TTC549 (cell line): ENCODE results near the gene VARS1.

Source experiments
- FAIRE-seq: peaks from 2 replicates; lab custom pipeline; 2012; peaks lifted over from hg19 to GRCh38; lab: Jason Lieb, UNC

Gene VARS1

DNA sequence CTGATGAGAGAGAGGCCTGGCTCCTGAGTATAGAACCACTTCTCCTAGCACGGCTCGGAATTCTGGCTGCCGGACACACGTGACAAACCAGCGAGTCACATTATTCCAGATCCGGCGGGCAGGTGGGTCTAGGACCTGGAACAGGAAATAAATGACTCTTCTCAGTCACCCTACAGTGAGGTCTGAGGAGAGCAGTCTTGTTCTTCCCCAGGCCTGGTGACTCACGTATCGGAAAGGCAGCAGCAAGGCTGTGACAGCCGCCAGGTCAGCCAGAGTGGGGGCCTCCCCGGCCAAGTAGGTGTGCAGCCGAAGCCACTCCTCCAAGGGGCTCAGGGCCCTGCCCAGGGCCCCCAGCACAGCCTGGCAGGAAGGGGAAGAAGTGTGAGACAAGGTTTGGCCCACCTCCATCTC lies 2.8 kb downstream of the VARS1 start:
- FAIRE-seq: no peak

DNA sequence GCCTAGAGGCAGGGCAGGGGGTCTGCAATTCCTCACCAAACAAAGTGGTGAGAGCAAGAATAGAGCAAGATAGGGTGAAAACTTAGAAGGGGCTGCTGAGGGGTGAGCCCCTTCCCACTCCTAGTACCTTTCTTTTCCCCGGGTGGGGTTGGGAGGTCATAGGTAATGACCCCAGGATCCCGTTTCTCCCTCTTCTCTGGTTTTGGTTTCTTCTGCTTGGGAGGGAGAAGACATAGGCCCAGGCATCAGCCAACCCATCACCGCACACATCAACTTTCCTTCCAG lies 3.5 kb downstream of the VARS1 start:
- no peak for FAIRE-seq

DNA sequence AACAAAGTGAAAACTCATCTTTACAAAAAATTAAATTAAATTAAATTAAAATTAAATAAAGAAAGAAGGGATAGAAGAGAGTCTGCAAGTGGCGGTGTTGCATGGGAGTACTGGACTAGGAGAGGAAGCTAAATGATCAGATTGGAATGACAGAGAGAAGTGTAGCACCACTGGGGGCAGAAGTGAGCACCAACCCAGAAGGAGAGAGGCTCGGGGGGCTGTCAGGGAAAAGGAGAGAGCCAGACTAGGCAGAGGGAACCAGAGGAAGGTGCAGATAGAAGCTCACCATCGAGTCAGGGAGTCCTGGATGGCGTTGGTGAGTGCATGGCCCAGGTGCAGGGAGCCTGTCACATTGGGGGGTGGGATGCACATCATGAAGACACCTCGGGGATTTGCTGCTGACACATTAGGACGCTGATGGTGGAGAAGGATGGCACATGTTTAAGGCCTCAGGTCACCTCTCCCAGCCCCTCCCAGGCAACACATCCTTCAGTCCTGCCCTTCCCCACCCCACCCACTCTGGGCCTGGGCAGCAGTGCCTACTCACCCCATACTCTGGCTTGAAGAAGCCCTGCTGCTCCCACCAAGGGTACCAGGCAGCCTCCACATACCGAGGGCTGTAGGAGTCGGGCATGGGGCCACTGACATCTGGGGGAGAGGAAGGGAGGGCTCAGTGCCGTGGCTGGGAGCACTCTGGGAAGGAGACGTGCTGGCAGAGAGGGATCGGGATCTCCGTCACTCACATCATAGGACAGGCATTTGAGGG lies 4.0 kb downstream of the VARS1 start:
- no peak for FAIRE-seq

DNA sequence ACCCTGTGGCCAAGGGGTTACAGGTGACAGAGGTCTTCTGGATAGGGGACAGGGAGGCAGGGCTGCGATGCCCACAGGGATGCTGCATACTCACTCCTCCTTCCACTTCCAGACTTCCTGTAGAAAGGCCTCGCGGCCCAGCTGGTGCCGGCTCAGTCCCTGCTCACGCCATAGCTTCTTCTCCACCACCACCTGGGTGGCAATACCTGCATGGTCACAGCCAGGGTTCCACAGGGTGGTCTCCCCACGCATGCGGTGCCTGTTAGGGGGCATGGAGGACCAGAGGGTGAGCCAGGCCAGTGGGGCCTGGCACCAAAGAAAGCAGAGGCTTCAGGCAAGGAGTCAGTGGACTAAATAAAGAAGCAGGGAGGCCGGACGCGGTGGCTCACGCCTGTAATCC lies 10.1 kb downstream of the VARS1 start:
- no peak for FAIRE-seq

DNA sequence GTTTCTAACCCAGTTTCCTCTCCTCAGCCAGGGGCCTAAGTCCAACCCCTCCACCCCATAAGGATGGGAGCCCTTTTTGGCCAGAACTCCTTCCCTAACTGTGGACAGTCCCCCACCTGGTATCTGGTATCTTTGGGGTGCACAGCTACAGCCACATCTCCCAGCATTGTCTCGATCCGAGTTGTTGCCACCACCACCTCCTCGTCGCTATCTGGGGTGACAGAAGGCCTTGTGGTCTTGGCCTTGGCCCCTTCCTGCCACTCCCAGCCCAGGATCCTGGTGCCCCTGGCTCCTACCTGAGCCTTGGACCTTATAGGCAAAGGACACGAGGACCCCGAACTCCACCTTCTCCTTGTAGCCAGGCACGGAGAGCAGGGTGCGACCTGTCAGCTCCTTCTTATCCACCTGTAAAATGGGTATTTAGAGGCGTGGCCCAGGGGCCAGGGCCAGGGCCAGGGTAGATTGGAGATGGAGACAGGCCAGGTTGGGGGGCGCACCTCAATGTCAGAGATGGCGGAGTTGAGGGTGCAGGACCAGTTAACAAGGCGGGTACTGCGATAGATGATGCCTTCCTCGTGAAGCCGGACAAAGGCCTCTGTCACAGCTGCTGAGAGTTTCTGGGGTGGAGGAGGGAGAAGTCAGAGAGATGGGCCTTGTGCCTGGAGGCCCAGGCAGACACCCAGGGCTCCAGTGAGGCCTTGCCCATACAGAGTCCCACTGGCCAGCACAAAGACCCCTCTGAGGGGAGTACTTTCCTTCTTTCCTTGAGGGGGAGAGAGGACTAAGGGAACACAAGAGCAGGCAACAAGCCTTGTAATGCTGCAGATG lies 11.2 kb downstream of the VARS1 start:
- FAIRE-seq: no peak

DNA sequence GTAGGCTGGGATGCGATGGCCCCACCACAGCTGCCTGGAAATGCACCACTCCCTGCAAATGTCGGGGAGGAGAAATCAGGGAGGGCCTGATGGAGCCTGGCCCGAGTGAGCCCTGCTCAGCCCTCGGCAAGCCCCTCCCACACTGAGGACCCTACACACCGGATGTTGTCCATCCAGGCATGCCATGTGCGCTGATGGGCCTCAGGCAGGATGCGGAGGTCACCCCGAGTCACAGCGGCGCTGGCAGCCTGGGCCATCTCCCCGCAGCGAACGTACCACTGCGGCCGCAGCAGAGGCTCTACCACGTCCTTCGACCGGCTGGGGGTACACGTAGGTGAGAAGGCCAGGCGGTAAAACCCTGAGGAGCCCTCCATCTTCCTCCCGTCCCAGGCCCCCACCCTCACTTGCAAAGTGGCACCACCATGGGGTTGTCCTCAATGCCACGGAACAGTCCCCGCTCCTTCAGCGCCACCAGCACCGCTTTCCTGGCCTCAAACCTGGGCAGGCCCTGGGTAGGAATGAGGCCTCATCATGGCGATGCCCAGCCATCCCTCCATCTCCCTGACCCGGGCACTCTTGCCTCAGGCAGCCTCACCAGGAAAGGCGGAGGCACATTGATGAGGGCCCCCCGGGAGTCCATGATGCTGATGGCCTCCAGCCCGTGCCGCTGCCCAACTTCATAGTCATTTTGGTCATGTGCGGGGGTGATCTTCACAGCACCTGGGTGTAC lies 13.3 kb downstream of the VARS1 start:
- no peak for FAIRE-seq

DNA sequence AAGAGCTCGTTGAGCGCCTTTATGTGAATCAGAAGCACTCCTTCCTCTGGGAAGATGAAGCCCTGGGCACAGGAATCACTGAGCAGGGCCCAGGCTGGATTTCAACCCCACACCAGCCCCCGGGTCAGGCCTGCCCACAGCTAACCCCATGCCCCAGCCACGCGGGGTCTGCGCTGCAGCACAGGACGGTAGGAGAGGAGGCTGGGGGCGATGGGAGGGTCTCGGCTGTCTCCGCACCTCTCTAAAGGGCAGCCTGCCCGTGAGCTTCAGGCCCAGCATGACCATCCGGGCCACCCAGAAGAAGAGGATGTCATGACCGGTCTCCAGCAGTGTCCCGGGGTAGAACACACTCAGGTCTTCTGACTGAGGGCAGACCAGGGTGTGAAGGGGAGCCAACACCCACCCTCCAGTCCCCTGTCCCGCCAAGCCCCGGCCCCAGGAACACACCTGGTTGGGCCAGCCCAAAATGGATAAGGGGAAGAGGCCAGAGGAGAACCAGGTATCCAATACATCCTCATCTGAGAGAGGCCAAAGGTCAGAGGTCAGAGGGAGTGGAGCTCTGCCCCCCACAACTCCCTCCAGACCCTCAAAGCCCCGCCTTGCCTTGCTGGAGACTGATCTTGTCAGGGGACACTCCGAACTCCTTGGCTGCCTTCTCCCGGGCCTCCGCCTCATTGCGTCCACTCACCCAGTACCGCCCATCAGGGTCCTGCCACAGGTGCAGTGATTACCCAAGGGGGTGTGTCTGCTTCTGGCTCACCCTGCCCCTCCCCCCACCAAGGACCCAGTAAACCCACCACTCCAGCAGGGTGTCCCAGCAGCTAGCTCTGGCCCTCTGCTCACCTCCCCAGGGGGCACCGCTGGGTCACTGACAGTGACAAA lies 14.1 kb downstream of the VARS1 start:
- FAIRE-seq: no peak

DNA sequence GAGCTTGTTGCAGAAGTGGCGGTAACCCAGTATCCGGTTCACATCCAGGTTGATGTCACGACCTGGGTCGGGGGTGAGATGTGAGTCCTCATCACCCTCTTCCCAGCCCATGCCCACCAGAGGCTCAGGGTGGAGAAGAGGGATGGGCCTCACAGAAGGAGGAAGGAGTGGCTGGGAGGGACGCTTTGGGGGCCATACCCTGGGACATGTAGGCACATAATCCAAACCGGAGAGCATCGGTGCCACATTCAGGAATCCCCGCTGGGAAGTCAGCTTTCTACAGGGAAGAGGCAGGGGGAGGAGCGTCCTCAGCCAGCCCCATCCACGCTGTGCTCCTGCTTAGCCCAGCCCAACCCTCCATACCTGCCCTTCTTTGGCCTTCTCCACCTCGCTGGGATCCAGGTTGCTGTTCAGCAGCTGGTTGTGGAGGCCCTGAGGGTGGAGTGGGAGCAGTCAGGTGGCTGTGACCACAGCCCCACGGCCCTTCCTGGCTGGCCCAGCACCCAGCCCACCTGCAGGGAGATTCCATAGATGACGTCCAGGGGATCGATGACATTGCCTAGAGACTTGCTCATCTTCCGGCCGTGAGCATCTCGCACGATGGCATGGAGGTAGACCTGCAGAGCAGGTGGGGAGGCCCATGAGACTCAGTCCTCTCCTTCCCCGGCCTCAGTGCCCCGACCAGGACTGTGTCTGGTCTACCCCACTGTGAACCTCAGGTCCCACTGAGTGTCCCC lies 14.9 kb downstream of the VARS1 start:
- no peak for FAIRE-seq

DNA sequence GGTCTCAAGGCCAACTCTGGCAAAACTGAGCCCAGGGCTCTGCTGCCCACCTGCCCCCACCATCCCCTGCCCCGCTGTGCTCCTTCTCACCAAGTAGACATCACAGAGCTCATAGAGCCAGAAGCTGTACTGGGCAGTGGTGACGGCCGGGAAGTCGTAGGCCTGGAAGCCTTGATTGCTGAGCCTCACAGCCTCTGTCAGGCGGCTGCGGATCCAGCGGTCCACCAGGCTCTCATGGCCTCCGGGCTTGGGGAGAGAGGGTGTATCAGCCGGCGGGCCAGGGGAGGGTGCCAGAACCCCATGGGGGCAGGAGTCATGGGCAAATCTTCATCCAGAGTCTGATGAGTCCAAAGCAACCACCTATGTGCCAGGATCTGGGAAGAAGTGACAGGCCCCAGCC lies 15.6 kb downstream of the VARS1 start:
- FAIRE-seq: no peak

DNA sequence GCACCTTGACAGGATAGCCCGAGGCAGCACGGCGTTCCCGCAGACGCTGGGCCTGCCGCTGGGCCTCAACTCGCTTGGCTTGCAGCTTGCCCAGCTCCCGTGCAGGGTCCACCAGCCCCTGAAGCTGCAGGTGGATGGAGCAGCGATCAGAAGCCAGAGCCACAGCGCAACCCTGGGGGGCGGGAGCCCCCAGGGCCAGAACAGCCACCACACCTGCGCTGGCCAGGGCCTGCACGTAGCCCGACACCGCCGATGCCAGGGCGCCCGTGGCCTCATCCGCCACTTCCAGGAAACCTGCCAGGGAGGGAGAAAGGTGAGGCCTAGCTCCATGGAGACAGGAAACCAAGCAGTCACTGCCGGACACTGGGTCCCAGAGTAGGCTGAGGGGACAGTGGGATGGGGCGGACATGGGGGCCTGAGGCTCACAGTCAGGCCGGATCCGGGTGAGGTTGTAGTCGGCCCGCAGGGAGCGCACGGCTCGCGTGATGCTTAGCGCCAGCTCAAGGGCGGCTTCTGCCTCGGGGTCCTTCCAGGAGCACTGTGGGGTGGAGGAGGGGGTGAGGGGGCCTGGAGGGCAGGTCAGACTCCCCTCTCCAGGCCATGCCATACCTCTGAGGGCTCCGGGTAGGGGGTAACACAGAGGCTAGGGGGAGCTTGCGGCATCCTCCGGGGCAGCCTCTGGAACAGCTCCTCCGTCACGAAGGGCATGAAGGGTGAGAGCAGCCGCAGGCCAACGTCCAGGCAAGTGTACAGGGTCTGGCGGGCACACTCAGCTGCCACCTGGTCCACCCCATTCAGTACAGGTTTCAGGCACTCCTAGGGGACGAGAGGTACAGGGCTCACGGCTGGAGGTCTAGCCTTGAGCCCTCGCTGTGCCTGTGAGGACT lies 16.3 kb downstream of the VARS1 start:
- FAIRE-seq: no peak

DNA sequence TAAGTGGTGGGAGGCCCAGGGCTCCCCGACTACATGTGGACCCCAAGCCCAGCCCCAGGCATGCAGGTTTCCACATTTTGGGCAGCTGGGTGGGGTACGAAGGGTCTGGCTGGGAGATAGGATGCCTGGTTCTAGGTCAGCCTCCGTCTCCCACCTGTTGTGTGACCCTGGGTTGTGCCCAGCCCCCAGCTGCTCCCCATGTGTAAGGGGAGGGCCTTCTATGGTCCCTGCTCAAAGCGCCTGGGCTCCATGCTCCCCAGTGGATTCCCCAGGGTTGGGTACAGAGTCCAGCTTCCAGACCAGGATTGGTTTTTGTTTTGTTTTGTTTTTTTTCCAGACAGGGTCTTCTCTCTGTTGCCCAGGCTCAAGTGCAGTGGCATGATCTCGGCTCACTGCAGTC lies 17.4 kb downstream of the VARS1 start:
- FAIRE-seq: no peak

DNA sequence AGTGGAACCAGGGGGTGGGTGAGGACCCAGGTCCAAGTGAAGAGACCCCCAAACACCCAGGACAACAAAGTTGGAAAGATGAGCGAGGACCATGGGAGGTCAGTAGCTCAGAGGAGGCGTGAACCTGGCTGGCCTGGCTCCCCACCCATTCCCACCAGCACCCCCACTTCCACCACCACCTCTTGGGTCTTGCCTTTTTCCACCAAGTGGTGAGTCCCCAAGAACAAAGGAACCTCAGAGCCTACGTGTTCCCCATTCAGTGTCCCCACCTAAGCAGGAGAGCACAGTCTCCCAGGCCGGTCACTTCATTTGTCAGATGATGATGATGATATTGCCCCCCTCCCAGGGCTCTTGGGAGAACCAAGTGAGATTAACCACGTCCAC lies 17.9 kb downstream of the VARS1 start:
- no peak for FAIRE-seq

DNA sequence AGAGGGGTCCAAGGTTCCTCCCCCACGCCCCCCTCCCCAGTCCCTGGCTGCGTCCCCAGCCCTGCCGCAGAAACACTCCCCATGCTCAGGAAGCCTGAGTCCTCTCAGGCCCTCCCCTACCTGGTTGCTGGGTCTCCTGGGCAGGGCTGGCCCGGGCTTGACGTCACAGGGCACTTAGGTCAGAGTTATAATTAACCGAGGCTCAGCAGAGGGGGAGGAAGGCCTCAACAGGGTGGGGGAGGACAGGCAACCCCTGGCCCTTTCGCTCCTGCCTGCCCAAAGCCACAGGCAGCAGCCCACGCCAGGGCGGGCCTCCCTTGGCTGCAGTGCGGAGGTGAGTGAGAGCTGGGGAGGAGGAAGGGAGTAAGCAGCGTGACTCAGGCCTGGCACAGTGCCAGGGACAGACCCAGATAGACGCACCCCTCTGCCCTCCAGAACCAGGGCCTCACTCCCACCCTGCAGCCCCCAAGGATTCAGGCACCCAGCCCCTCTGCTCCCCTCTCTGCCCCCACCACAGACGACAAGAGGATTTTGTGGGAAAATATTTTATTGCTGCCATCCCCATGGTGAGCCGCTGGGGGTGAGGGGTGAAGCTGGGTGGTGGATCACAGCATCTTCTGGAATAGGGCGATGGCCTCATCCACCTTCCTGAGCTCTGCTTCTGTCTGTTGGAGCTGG lies 18.4 kb downstream of the VARS1 start, which contains the start of gene VWA7:
VWA7 (minus strand) TSS at position 340 of the 678 bp plus-strand sequence. CDS start 549 bp downstream, outside the sequence.
- FAIRE-seq: no peak

DNA sequence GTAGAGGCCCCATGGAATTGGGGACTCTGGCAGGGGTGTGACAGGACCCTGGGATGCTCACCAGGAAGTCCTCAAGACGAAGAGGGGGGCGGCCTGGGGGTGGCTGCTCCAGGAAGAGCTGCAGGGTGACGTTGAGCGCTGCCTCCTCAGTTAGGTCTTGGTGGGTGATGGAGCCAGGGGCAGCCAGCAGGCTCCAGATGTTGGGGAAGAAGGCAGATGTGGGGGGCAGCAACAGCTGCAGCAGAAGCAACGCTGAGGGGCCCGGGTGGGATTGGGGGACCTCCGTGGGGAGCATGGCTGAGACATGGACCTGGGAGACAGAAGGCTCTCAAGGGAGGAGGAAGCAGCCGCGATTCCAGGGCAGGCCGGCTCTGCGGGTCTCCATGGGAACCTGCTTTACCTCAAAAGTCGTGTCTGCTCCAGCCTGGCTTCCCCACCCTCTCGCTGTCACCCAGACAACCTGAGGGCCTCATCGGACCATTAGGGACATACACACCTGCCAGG lies 19.0 kb downstream of the VARS1 start:
- FAIRE-seq: no peak

DNA sequence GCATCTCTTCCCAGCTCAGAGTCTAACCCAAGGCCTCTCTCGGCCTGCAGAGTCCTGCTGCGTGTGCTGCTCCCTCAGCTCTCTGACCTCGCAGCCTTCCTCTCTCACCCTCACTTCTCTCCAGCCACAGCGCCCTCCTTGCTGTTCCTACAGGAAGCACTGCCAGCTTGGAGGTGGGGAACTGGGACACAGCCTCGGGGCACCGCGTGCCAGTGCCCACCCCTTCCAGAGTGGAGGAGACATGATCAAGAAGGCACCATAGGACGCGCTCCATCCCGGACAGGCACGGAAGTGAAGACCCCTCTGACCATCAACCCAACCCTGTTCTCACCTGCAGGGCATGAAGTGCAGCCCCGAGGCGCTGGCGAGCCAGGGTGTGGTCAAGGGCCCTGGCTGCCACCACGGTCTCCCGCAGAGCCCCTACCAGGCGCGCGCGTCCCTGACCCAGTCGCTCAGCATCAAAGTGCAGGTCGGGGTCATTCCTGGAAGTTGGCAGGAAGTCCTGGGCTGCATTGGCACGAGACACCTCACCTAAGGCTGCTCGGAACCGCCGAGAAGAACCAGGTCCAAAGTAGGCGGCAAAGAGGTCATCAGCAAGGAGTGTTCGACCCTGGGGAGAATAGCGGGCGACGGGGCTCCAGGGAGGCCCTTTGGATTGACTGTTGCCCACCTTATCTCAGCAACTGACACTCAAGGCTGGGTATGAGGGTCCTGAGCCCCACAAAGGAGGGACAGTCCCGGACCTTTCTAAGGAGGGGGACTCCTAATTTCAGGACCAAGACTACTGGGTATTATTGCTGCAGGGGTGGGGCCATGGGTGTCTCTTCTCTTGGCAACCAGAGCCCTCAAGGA lies 19.7 kb downstream of the VARS1 start:
- no peak for FAIRE-seq

DNA sequence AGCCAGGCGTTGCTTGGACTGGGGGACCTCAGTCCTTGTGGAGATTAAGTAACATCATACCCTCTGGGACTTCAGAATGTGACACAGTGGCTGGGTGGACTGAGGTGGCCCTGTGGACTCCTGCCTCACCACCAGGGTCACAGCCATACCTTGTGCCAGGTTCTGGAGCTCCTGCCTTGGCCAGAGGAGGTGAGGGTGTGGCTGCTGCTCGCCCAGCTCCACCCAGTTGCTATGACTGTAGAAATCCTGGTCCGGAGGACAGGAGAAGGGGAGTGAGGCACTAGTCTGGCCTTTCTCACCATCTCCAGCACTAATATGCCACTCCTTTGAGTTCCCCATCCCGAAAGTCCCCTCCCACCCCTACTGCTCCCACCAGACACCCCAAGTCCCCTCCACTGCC lies 20.4 kb downstream of the VARS1 start:
- no peak for FAIRE-seq

DNA sequence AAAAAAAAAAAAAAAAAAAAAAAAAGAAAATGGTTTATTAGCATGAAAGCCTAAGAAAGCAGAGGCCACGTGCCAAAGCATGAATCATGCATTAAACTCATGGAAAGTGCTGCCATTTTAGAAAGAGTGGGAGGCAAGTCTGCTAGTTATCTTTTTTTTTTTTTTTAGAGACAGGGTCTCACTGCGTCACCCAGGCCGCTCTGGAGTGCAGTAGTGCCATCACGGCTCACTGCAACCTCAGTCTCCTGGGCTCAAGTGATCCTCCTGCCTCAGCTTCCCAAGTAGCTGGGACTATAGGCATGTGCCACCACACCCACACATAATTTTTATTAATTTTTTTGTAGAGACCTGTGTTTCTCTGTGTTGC lies 23.6 kb downstream of the VARS1 start:
- no peak for FAIRE-seq

DNA sequence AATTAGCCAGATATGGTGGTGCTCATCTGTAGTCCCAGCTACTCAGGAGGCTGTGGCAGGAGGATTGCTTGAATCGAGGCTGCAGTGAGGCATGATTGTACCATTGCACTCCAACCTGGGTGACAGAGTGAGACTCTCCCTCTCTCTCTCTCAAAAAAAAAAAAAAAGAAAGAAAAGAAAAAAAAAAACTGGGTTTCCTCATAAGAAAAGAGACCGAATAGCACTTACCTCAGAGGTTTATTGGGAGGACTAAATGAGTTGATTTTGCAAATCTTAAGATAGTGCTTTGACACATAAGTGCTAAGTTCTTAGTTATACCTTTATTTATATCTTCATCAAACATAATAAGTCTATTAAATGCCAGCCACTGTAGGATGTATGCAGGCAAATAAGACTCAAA lies 24.7 kb downstream of the VARS1 start:
- no peak for FAIRE-seq
